KG1 (cell line): ENCODE measurements around the gene NR1H3.
"Not testable (repeated sequence)": the region's sequence is repeated elsewhere in the genome, so short reads cannot be mapped to it uniquely, and the experiment has no call there.

Source experiments
- DNase-seq: peaks from one replicate; lab custom pipeline; 2025; lab: John Stamatoyannopoulos, UW

Gene NR1H3

GRCh38 chr11:47257517-47258316, at the start of gene NR1H3:
Gene NR1H3, plus strand, starts transcription at chr11:47257996. Its CDS starts 1,221 bp downstream, at chr11:47259217.
- no peak for DNase-seq

- DNase-seq, result not testable (repeated sequence)
Measured at GRCh38 chr11:47208008-47208552, 49.7 kb upstream of the NR1H3 start.

- no peak for DNase-seq
Measured at GRCh38 chr11:47208628-47209027, 49.2 kb upstream of the NR1H3 start.

GRCh38 chr11:47212938-47213337, 44.9 kb upstream of the NR1H3 start:
- no peak for DNase-seq

GRCh38 chr11:47213950-47214565, 43.7 kb upstream of the NR1H3 start:
- DNase-seq, result peak; percentile 46

GRCh38 chr11:47215366-47215910, 42.4 kb upstream of the NR1H3 start:
- peak; percentile 69 for DNase-seq

GRCh38 chr11:47216121-47216798, 41.5 kb upstream of the NR1H3 start:
- DNase-seq, result peak; percentile 56

GRCh38 chr11:47220401-47220821, 37.4 kb upstream of the NR1H3 start:
- DNase-seq, result no peak

GRCh38 chr11:47222696-47223095, 35.1 kb upstream of the NR1H3 start:
- no peak for DNase-seq

- DNase-seq, result no peak
Measured at GRCh38 chr11:47225552-47226400, 32.0 kb upstream of the NR1H3 start.

GRCh38 chr11:47229161-47229560, 28.6 kb upstream of the NR1H3 start:
- DNase-seq, result no peak

GRCh38 chr11:47233051-47233450, 24.7 kb upstream of the NR1H3 start:
- no peak for DNase-seq

GRCh38 chr11:47233989-47234668, 23.7 kb upstream of the NR1H3 start:
- no peak for DNase-seq

- no peak for DNase-seq
Measured at GRCh38 chr11:47234669-47235100, 23.1 kb upstream of the NR1H3 start.

- DNase-seq, result no peak
Measured at GRCh38 chr11:47235163-47235562, 22.6 kb upstream of the NR1H3 start.

GRCh38 chr11:47236482-47236881, 21.3 kb upstream of the NR1H3 start:
- no peak for DNase-seq

GRCh38 chr11:47239852-47240251, 17.9 kb upstream of the NR1H3 start:
- no peak for DNase-seq

GRCh38 chr11:47241841-47242301, 15.9 kb upstream of the NR1H3 start:
- no peak for DNase-seq

GRCh38 chr11:47242596-47243192, 15.1 kb upstream of the NR1H3 start:
- DNase-seq, result no peak

- DNase-seq, result no peak
Measured at GRCh38 chr11:47243454-47243853, 14.3 kb upstream of the NR1H3 start.
